ENCODE measurements around the gene FAM228A. TPM values are rescaled to one million over a fixed set of nuclear protein-coding genes. Genes with fewer than 3 reads are reported as not detected.
"Not testable (repeated sequence)": the region's sequence is repeated elsewhere in the genome, so short reads cannot be mapped to it uniquely, and the experiment has no call there.

Gene FAM228A
- total RNA-seq, 1 experiment from 2014 or later, result not detected

GRCh38 chr2:24190503-24190902 is 15.7 kb downstream of the FAM228A start:
- Histone ChIP-seq H3K27me3 (ENCODE audit: low read length) (no peaks in the 10 kb centered on the region), H3K4me2 (ENCODE audit: low read length) (no peak overlapping the region), H3K4me3 (ENCODE audit: low read length) (no peak overlapping the region), H3F3A (ENCODE audit: low read length, unreplicated experiment) (no peaks in the 10 kb centered on the region), H3K9me3 (ENCODE audit: low read length) (peaks cover 1% of the 10 kb centered on the region; the same call in 1 of the 2 replicates), H2AFZ (ENCODE audit: low read length) (no peak overlapping the region), H3K9me2 (replicated peaks; ENCODE audit: low read length) (no peaks in the 10 kb centered on the region), H3K36me3 (ENCODE audit: low read depth, low read length) (no peaks in the 10 kb centered on the region), H3K27ac (ENCODE audit: low read length) (no peak overlapping the region), H4K20me1 (ENCODE audit: low read length) (no peaks in the 10 kb centered on the region), H3K79me2 (ENCODE audit: low read length) (no peaks in the 10 kb centered on the region), H3K4me1 (ENCODE audit: insufficient read depth, low read length) (no peaks in the 10 kb centered on the region), H3K9ac (ENCODE audit: low read length) (no peak overlapping the region)
- TF ChIP-seq CTCF (conservative IDR thresholded peaks at IDR 0.05; ENCODE audit: low read depth, low read length), result no peak
- TF ChIP-seq EZH2 (IDR thresholded peaks at IDR 0.05; ENCODE audit: low read length, unreplicated experiment), result no peak
- no peak for TF ChIP-seq EZH2phosphoT487 (IDR thresholded peaks at IDR 0.05; ENCODE audit: borderline replicate concordance, low read length)
- ChIA-PET CTCF (interaction anchor here (0.5 kb wide), 1 partner anchor 209 kb away, joined by 9 read pairs; no protein-coding TSS in a partner anchor), POLR2A (ENCODE audit: unreplicated experiment) (no interaction called here)
- intact Hi-C loops (cut with micrococcal nuclease), result no loop called here
- ATAC-seq, result no peak
- DNase-seq, result no peak
- BruUV-seq (replicated peaks), result no TSS peak

- no peaks in the 10 kb centered on the region for H4K20me1 ChIP-seq (ENCODE audit: low read length)
- TF ChIP-seq CTCF (conservative IDR thresholded peaks at IDR 0.05; ENCODE audit: low read depth, low read length) (no peak), EZH2 (IDR thresholded peaks at IDR 0.05; ENCODE audit: low read length, unreplicated experiment) (no peak), EZH2phosphoT487 (IDR thresholded peaks at IDR 0.05; ENCODE audit: borderline replicate concordance, low read length) (no peak)
- no TSS peak for BruUV-seq (replicated peaks)
- no peaks in the 10 kb centered on the region for H3K9me3 ChIP-seq (ENCODE audit: low read length)
- H3K79me2 ChIP-seq (ENCODE audit: low read length), result no peaks in the 10 kb centered on the region
- H2AFZ ChIP-seq (ENCODE audit: low read length), result no peak overlapping the region
- no peaks in the 10 kb centered on the region for H3F3A ChIP-seq (ENCODE audit: low read length, unreplicated experiment)
- no peak overlapping the region for H3K9ac ChIP-seq (ENCODE audit: low read length)
- no peak for DNase-seq
- no peak for ATAC-seq
- no peaks in the 10 kb centered on the region for H3K4me1 ChIP-seq (ENCODE audit: insufficient read depth, low read length)
- H3K4me2 ChIP-seq (ENCODE audit: low read length), result no peak overlapping the region
- ChIA-PET POLR2A (ENCODE audit: unreplicated experiment) (no interaction called here), CTCF (no interaction called here)
- H3K36me3 ChIP-seq (ENCODE audit: low read depth, low read length), result no peaks in the 10 kb centered on the region
- no peak overlapping the region for H3K27ac ChIP-seq (ENCODE audit: low read length)
- intact Hi-C loops (cut with micrococcal nuclease), result no loop called here
- no peaks in the 10 kb centered on the region for H3K9me2 ChIP-seq (replicated peaks; ENCODE audit: low read length)
- no peaks in the 10 kb centered on the region for H3K27me3 ChIP-seq (ENCODE audit: low read length)
- no peak overlapping the region for H3K4me3 ChIP-seq (ENCODE audit: low read length)
Observed at GRCh38 chr2:24191156-24191555, 16.3 kb downstream of the FAM228A start.

- ATAC-seq, result no peak
- Histone ChIP-seq H3K9me3 (ENCODE audit: low read length) (no peaks in the 10 kb centered on the region), H2AFZ (ENCODE audit: low read length) (no peak overlapping the region), H3K36me3 (ENCODE audit: low read depth, low read length) (no peaks in the 10 kb centered on the region), H3K4me2 (ENCODE audit: low read length) (no peak overlapping the region), H3F3A (ENCODE audit: low read length, unreplicated experiment) (no peaks in the 10 kb centered on the region), H4K20me1 (ENCODE audit: low read length) (no peaks in the 10 kb centered on the region), H3K27ac (ENCODE audit: low read length) (no peak overlapping the region), H3K79me2 (ENCODE audit: low read length) (no peaks in the 10 kb centered on the region), H3K4me3 (ENCODE audit: low read length) (no peak overlapping the region), H3K9ac (ENCODE audit: low read length) (no peak overlapping the region), H3K27me3 (ENCODE audit: low read length) (no peaks in the 10 kb centered on the region), H3K9me2 (replicated peaks; ENCODE audit: low read length) (no peaks in the 10 kb centered on the region), H3K4me1 (ENCODE audit: insufficient read depth, low read length) (no peaks in the 10 kb centered on the region)
- no peak for DNase-seq
- TF ChIP-seq EZH2 (IDR thresholded peaks at IDR 0.05; ENCODE audit: low read length, unreplicated experiment) (no peak), EZH2phosphoT487 (IDR thresholded peaks at IDR 0.05; ENCODE audit: borderline replicate concordance, low read length) (no peak), CTCF (conservative IDR thresholded peaks at IDR 0.05; ENCODE audit: low read depth, low read length) (no peak)
- BruUV-seq (replicated peaks), result no TSS peak
- intact Hi-C loops (cut with micrococcal nuclease), result no loop called here
- POLR2A ChIA-PET (ENCODE audit: unreplicated experiment), result no interaction called here
- CTCF ChIA-PET, result no interaction called here
Observed at GRCh38 chr2:24191848-24192247, 17.0 kb downstream of the FAM228A start.

- H3F3A ChIP-seq (ENCODE audit: low read length, unreplicated experiment); H3K79me2 ChIP-seq (ENCODE audit: low read length); H3K4me1 ChIP-seq (ENCODE audit: insufficient read depth, low read length); DNase-seq; H3K4me3 ChIP-seq (ENCODE audit: low read length); H3K9ac ChIP-seq (ENCODE audit: low read length); H3K36me3 ChIP-seq (ENCODE audit: low read depth, low read length); ATAC-seq; intact Hi-C loops (cut with micrococcal nuclease); H2AFZ ChIP-seq (ENCODE audit: low read length); H3K4me2 ChIP-seq (ENCODE audit: low read length); H3K9me3 ChIP-seq (ENCODE audit: low read length); H3K27ac ChIP-seq (ENCODE audit: low read length); H3K27me3 ChIP-seq (ENCODE audit: low read length); H4K20me1 ChIP-seq (ENCODE audit: low read length); BruUV-seq (replicated peaks); CTCF ChIA-PET; H3K9me2 ChIP-seq (replicated peaks; ENCODE audit: low read length); POLR2A ChIA-PET (ENCODE audit: unreplicated experiment): not testable (repeated sequence)
Observed at GRCh38 chr2:24197213-24197612, 22.4 kb downstream of the FAM228A start.
